Heart left ventricle (tissue), 16 donors: Measurements from ENCODE around the gene OR2Y1. TPM values are rescaled to one million over a fixed set of nuclear protein-coding genes. Genes with fewer than 3 reads are reported as not detected.
"Not testable (repeated sequence)": the region's sequence is repeated elsewhere in the genome, so short reads cannot be mapped to it uniquely, and the experiment has no call there.

ENCODE experiments used
- ATAC-seq, 4 donors: fragments of 200-7000 bp; cut with Tn5 transposase; one replicate each; pipeline ENCODE4 v1.9.1; 2020 to 2022; ENCODE audit warnings: moderate library complexity in 4 of 4, mild to moderate bottlenecking in 3 of 4, moderate number of reproducible peaks in 1 of 4
- DNase-seq, 5 donors: peaks; one replicate each; pipeline ENCODE4 v3.0.0-alpha.2; 2020
- H3K27ac ChIP-seq, 12 donors: fragments of 200-600 bp; sonication (generic) in 4 of 12; one replicate each; pipeline versions ENCODE4 v1.5.0 to v1.8.0; 2016 to 2022; ENCODE audit warnings: mild to moderate bottlenecking in 2 of 12
- H3K27me3 ChIP-seq, 9 donors: fragments of 200-600 bp; sonication (generic) in 2 of 9; one replicate each; pipeline versions ENCODE4 v1.5.1 to v1.8.0; 2016 to 2022; ENCODE audit warnings: mild to moderate bottlenecking in 3 of 9
- H3K36me3 ChIP-seq, 9 donors: fragments of 200-600 bp; sonication (generic) in 2 of 9; one replicate each; pipeline versions ENCODE4 v1.5.0 to v1.8.0; 2018 to 2022; ENCODE audit warnings: mild to moderate bottlenecking in 2 of 9
- H3K4me1 ChIP-seq, 12 donors: fragments of 200-600 bp; sonication (generic) in 4 of 12; one replicate each; pipeline versions ENCODE4 v1.5.0 to v1.8.0; 2016 to 2022; ENCODE audit warnings: mild to moderate bottlenecking in 3 of 12
- H3K4me3 ChIP-seq, 12 donors: fragments of 200-600 bp; sonication (generic) in 4 of 12; one replicate each; pipeline versions ENCODE4 v1.5.0 to v1.8.0; 2017 to 2022; ENCODE audit warnings: mild to moderate bottlenecking in 9 of 12, moderate library complexity in 4 of 12
- H3K9me3 ChIP-seq, 12 donors: fragments of 200-600 bp; sonication (generic) in 4 of 12; one replicate each; pipeline versions ENCODE4 v1.5.0 to v1.8.0; 2016 to 2022; ENCODE audit warnings: mild to moderate bottlenecking in 1 of 12
- POLR2A ChIP-seq, 2 donors: fragments of 450-650 bp; IDR thresholded peaks; one replicate each; pipeline ENCODE4 v1.6.1; 2017; ENCODE audit warnings: antibody characterized with exemption in 2 of 2, mild to moderate bottlenecking in 2 of 2, moderate library complexity in 2 of 2
- WGBS, 4 donors: extraction: QIAGEN DNeasy Blood & Tissue Kit in 2 of 4; methylation state at CpG; one replicate each; pipeline versions ENCODE4 v1.1.5 to v1.1.7; 2013 to 2018; 5-methylcytosine and 5-hydroxymethylcytosine counted together
- intact Hi-C, 10 donors: fragments of 100-400 bp; cut with DNase I; formaldehyde crosslinking; loops; one replicate each; pipeline versions ENCODE4 v1.11.1 to v1.14.2; 2022
- polyA plus RNA-seq, 2 donors: library from polyadenylated mRNA; stranded (reverse); fragments of 200-250 nt; gene quantifications; one replicate each; pipeline ENCODE4 v1.2.3, GENCODE V29; 2013
- total RNA-seq, 9 donors: library from RNA; depleted of rRNA in 2 of 9; stranded (reverse); fragments of >200 nt in 2 of 9; fragmentation: NEBNext Ultra II Directional in 3 of 9; extraction: Animal tissue kit (Norgen Biotek cat#: 25700) in 3 of 9; gene quantifications; one replicate each; pipeline versions ENCODE4 v1.1.0 to v1.2.4, GENCODE V29; 2016 to 2023
- TF ChIP-seq, protein P1 (sequence below), 12 donors: fragments of 200-600 bp; sonication (generic) in 4 of 12; IDR thresholded peaks; one replicate each; pipeline versions ENCODE4 v1.5.0 to v1.8.0; 2018 to 2022; ENCODE audit warnings: antibody characterized with exemption in 12 of 12, mild to moderate bottlenecking in 5 of 12
- donor health status: ischemic (EF 13 %, LVEDD 7.1; RV severe dilation, severe dysfunction).
- donor health status: healthy with polysubstance abuse.
- donor health status: DM: no; HTN: yes; CAD: no.
- donor health status: DM: no; HTN: no; CAD: no.
- donor health status: ischemic (EF 25% LVEDD 6.9; RV normal size, moderate dysfunction).
- donor health status: ischemic (EF 25% LVEDD 5.7; RV mildly dilated, moderate dysfunction).
- donor health status: healthy.
- donor health status: DM: yes; HTN: yes; CAD: no.
- donor health status: ischemic (EF 35%, LVEDD 5.7; RV mildly dilated, moderate dysfunction).
- donor health status: nonischemic (EF 11% LVEDD 7.7; RV severe dilation, severe dysfunction).
- donor health status: DM: yes; HTN: yes; CAD: no.
- donor health status: PGD.
- donor health status: ischemic (EF 29% LVEDD 5.4; RV normal size, mild dysfunction).
- donor health status: nonischemic (EF 23%, LVEDD 6.1; RV moderate dilation, normal function).

The OR2Y1 gene
- total and polyA plus RNA-seq, 11 donors, result not detected

- H3K4me1 ChIP-seq, result peaks cover 4 to 50% (median 37%) of the 10 kb centered on the region in 12 donors
- intact Hi-C loops, result loop anchor here (2.0 to 10.0 kb wide), 13 partner anchors 48 to 400 kb away; partner anchors contain the start of genes ZFP62 (in 4 of the 10) and BTNL9 (in 3 of the 10)
- TF ChIP-seq, protein P1, sequence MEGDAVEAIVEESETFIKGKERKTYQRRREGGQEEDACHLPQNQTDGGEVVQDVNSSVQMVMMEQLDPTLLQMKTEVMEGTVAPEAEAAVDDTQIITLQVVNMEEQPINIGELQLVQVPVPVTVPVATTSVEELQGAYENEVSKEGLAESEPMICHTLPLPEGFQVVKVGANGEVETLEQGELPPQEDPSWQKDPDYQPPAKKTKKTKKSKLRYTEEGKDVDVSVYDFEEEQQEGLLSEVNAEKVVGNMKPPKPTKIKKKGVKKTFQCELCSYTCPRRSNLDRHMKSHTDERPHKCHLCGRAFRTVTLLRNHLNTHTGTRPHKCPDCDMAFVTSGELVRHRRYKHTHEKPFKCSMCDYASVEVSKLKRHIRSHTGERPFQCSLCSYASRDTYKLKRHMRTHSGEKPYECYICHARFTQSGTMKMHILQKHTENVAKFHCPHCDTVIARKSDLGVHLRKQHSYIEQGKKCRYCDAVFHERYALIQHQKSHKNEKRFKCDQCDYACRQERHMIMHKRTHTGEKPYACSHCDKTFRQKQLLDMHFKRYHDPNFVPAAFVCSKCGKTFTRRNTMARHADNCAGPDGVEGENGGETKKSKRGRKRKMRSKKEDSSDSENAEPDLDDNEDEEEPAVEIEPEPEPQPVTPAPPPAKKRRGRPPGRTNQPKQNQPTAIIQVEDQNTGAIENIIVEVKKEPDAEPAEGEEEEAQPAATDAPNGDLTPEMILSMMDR (IDR thresholded peaks at IDR 0.05), result peak; percentile 59 to 90 (median 78)
- no peak for TF ChIP-seq POLR2A (IDR thresholded peaks at IDR 0.05)
- peak; percentile 63 to 78 (median 74) for ATAC-seq
- no peak overlapping the region for H3K4me3 ChIP-seq
- H3K36me3 ChIP-seq, result peaks cover 0 to 22% (median 7%) of the 10 kb centered on the region in 9 donors
- WGBS, 4 donors, result 35 to 41% (median 39%) methylated on average over 13 of the region's 13 CpGs
- H3K27ac ChIP-seq, result peak overlapping the region in 7 of 12 donors; percentile 41 to 81 (median 73)
- H3K9me3 ChIP-seq, result no peaks in the 10 kb centered on the region
- no peaks in the 10 kb centered on the region for H3K27me3 ChIP-seq
- peak; percentile 83 to 89 (median 84) for DNase-seq
These were observed 44.7 kb upstream of the OR2Y1 start for GRCh38 chr5:180784497-180785097.

DNA sequence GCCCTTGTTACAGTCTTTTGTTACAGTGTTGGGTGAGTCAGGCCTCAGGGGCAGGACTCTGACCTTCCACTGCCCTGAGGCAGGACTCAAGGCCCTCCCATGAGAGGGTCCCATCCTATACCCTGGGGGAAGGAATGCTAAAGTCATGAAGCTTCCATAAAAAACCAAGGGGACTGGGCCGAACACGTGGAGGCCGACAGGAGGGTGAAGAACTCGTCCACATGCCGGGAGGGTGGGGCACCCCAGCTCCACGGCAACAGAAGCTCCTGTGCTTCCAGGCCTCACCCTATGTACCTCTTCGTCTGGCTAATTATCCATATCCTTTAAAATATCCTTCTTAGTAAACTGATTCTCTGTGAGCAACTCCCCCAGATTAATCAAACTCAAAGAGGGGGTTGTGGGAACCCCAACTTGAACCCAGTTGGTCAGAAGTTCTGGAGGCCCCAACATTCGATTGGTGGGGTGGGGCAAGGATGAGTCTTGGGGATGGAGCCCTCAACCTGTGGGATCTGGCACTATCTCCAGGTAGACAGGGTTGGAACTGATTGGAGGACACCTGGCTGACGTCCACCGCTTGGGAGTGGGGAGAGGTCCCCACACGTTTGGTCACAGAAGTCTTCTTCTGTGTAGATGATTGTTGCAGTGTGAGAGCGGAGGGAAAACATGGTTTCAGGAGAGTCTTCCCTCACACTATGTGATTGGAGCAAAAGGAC is 43.6 kb upstream of the OR2Y1 start:
- 79 to 82% (median 82%) methylated on average over 12 of the region's 12 CpGs for WGBS, 4 donors
- intact Hi-C loops, result loop anchor here in 9 of 10 donors (2.0 to 10.0 kb wide), 11 partner anchors 79 to 401 kb away; partner anchors contain the start of genes BTNL9 (in 3 of the 9) and ZFP62 (in 2 of the 9)
- Histone ChIP-seq H3K27me3 (no peaks in the 10 kb centered on the region), H3K36me3 (peaks cover 0 to 11% (median 0%) of the 10 kb centered on the region in 9 donors), H3K4me3 (no peak overlapping the region), H3K27ac (no peak overlapping the region), H3K4me1 (peaks cover 4 to 45% (median 36%) of the 10 kb centered on the region in 12 donors), H3K9me3 (no peaks in the 10 kb centered on the region)
- DNase-seq (no peak), ATAC-seq (no peak)
- TF ChIP-seq, protein P1 (IDR thresholded peaks at IDR 0.05), result no peak
- TF ChIP-seq POLR2A (IDR thresholded peaks at IDR 0.05), result no peak

- H3K36me3 ChIP-seq, result peaks cover 0 to 4% (median 0%) of the 10 kb centered on the region in 9 donors
- H3K4me3 ChIP-seq, result no peak overlapping the region
- H3K9me3 ChIP-seq, result no peaks in the 10 kb centered on the region
- peaks cover 4 to 39% (median 32%) of the 10 kb centered on the region in 12 donors for H3K4me1 ChIP-seq
- DNase-seq (no peak), ATAC-seq (no peak)
- H3K27me3 ChIP-seq, result no peaks in the 10 kb centered on the region
- intact Hi-C loops, result loop anchor here in 9 of 10 donors (5.0 to 10.0 kb wide), 9 partner anchors 80 to 402 kb away; partner anchors contain the start of genes BTNL9 (in 3 of the 9) and ZFP62 (in 2 of the 9)
- TF ChIP-seq POLR2A (IDR thresholded peaks at IDR 0.05), result no peak
- TF ChIP-seq, protein P1 (IDR thresholded peaks at IDR 0.05), result no peak
- 86 to 92% (median 92%) methylated on average over 2 of the region's 2 CpGs for WGBS, 4 donors
- no peak overlapping the region for H3K27ac ChIP-seq
These were observed 42.9 kb upstream of the OR2Y1 start for GRCh38 chr5:180782748-180783147.

- DNase-seq, H3K4me3 ChIP-seq, H3K9me3 ChIP-seq, H3K27me3 ChIP-seq, H3K27ac ChIP-seq, ATAC-seq, H3K36me3 ChIP-seq: not testable (repeated sequence)
- peaks cover 2 to 30% (median 25%) of the 10 kb centered on the region in 12 donors for H3K4me1 ChIP-seq
- 79 to 94% (median 85%) methylated on average over 13 to 14 of the region's 14 CpGs for WGBS, 4 donors
- intact Hi-C loops, result loop anchor here in 9 of 10 donors (5.0 to 10.0 kb wide), 9 partner anchors 80 to 403 kb away; partner anchors contain the start of genes BTNL9 (in 3 of the 9) and ZFP62 (in 2 of the 9)
These were observed 42.1 kb upstream of the OR2Y1 start for GRCh38 chr5:180781900-180782326.
